HCT116 (cell line): ENCODE results near the gene CLEC16A.

Experiments
- CTCF ChIP-seq, 3 experiments: fragments of 200-600 bp in 1 of 3; sonication (generic) in 1 of 3; IDR thresholded peaks in 2 of 3; conservative IDR thresholded peaks in 1 of 3; 2 replicates each; pipeline ENCODE4 v1.5.1; 2012 to 2017; ENCODE audit warnings: low read depth in 2 of 3, low read length in 2 of 3, antibody characterized with exemption in 1 of 3, borderline replicate concordance in 1 of 3, control low read depth in 1 of 3, mild to moderate bottlenecking in 1 of 3, mixed read lengths in 1 of 3, mixed run types in 1 of 3, moderate library complexity in 1 of 3; ENCODE audit not compliant: insufficient read depth in 1 of 3
- POLR2A ChIP-seq: IDR thresholded peaks from 2 replicates; pipeline ENCODE4 v1.7.0; 2011; ENCODE audit warnings: borderline replicate concordance; ENCODE audit not compliant: insufficient read depth, insufficient read length; ENCODE audit errors: extremely low read depth

DNA sequence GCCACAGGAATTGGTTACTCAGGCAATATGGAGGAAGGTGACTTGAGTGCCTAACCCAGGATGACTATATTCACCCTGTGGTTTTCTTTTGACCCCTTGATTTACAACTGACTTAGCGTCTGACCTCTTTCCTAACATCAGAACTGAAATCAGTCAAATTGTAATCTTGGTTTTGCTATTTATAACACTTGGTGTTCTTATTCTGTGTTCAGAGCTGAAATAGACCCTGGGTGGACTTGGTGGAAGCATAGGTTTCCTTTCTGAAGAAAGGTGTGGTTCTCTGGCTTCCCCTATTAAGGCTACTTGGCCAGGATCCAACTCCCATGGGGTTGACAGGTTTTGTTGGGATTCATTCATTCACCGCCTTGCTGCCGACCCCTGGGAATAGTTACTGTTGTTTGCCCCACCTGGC, 80.8 kb downstream of the CLEC16A start:
- TF ChIP-seq POLR2A: no peak
- TF ChIP-seq CTCF (IDR thresholded peaks at IDR 0.05 in 2 of 3, conservative IDR thresholded peaks at IDR 0.05 in 1 of 3; ENCODE audit: borderline replicate concordance in 1 of 3, insufficient read depth in 1 of 3, low read depth in 2 of 3, low read length in 2 of 3): no peak
